ENCODE results near the gene CLEC4M. TPM values are rescaled to one million over a fixed set of nuclear protein-coding genes. Genes with fewer than 3 reads are reported as not detected.

The CLEC4M gene
- total RNA-seq, 1 experiment from 2014 or later = not detected

- H4K91ac ChIP-seq (ENCODE audit: insufficient read length, low read depth, low read length) = no peak overlapping the region
- peaks cover 67% of the 10 kb centered on the region for H3K27me3 Mint-ChIP-seq (ENCODE audit: low read depth)
Measured at GRCh38 chr19:7818806-7819205, 55.8 kb downstream of the CLEC4M start.

More at GRCh38 chr19:7818806-7819205, 55.8 kb downstream of the CLEC4M start:
- H3K27ac ChIP-seq (ENCODE audit: insufficient read length, low read depth, low read length) = no peak overlapping the region
- H3K23me2 ChIP-seq (ENCODE audit: insufficient read length, low read depth, low read length, poor library complexity, severe bottlenecking) = no peaks in the 10 kb centered on the region
- no peak overlapping the region for H2BK20ac ChIP-seq (ENCODE audit: low read depth, low read length, poor library complexity, severe bottlenecking)
- Mint-ChIP-seq H3K4me1 (peaks cover 0 to 2% of the 10 kb centered on the region in 2 experiments; a peak in 1 of 4 replicates), H3K36me3 (ENCODE audit: insufficient read depth in 1 of 3, low read depth in 3 of 3) (no peaks in the 10 kb centered on the region), H3K9me3 (peaks cover 3 to 20% of the 10 kb centered on the region in 2 experiments; a peak in 4 of 5 replicates), H3K27ac (no peak overlapping the region), H3K4me3 (no peak overlapping the region)
- no peak overlapping the region for H2BK120ac ChIP-seq (ENCODE audit: low read depth, low read length, poor library complexity, severe bottlenecking)
- no peak overlapping the region for H2BK12ac ChIP-seq (ENCODE audit: insufficient read length, low read depth, low read length)
- WGBS (ENCODE audit: extremely low coverage, insufficient read length, low lambda C conversion rate) = no CpG with 5 or more reads among the region's 2 CpGs
- no peak overlapping the region for H4K5ac ChIP-seq (ENCODE audit: insufficient read length, low read depth, low read length)
- H2BK5ac ChIP-seq (ENCODE audit: insufficient read length, low read length) = no peak overlapping the region
- no peak overlapping the region for H2AK5ac ChIP-seq (ENCODE audit: insufficient read length, low read length)
- no peaks in the 10 kb centered on the region for H3K4me1 ChIP-seq (ENCODE audit: insufficient read depth, low read length)
- H4K20me1 ChIP-seq (ENCODE audit: control insufficient read depth, insufficient read depth, insufficient read length) = no peaks in the 10 kb centered on the region
- peaks cover 7% of the 10 kb centered on the region for H3K9me3 ChIP-seq (ENCODE audit: control insufficient read depth, low read depth, low read length)
- no peak overlapping the region for H3K23ac ChIP-seq (ENCODE audit: insufficient read length, low read depth, low read length)
- no peak overlapping the region for H3T11ph ChIP-seq (ENCODE audit: low read length)
- no peaks in the 10 kb centered on the region; the same call in 1 of the 2 replicates for H3K27me3 ChIP-seq (ENCODE audit: insufficient read depth, low read length)
- no peaks in the 10 kb centered on the region for H3K79me2 ChIP-seq (ENCODE audit: insufficient read depth, low read length)
- H2BK15ac ChIP-seq (ENCODE audit: low read depth, low read length) = no peak overlapping the region
- no peak overlapping the region for H2AFZ ChIP-seq (ENCODE audit: low read length)
- H3K9ac ChIP-seq (ENCODE audit: extremely low read depth, insufficient read length, low read length) = no peak overlapping the region
- H3K56ac ChIP-seq (ENCODE audit: insufficient read length, low read depth, low read length) = no peak overlapping the region
- H3K4me2 ChIP-seq (ENCODE audit: insufficient read depth, insufficient read length, low read length) = no peak overlapping the region
- H3K79me1 ChIP-seq (ENCODE audit: insufficient read depth, low read depth, low read length, poor library complexity, severe bottlenecking) = no peaks in the 10 kb centered on the region
- DNase-seq = no peak
- no peak overlapping the region for H3K4ac ChIP-seq (ENCODE audit: low read depth, low read length)
- TF ChIP-seq, protein P1, sequence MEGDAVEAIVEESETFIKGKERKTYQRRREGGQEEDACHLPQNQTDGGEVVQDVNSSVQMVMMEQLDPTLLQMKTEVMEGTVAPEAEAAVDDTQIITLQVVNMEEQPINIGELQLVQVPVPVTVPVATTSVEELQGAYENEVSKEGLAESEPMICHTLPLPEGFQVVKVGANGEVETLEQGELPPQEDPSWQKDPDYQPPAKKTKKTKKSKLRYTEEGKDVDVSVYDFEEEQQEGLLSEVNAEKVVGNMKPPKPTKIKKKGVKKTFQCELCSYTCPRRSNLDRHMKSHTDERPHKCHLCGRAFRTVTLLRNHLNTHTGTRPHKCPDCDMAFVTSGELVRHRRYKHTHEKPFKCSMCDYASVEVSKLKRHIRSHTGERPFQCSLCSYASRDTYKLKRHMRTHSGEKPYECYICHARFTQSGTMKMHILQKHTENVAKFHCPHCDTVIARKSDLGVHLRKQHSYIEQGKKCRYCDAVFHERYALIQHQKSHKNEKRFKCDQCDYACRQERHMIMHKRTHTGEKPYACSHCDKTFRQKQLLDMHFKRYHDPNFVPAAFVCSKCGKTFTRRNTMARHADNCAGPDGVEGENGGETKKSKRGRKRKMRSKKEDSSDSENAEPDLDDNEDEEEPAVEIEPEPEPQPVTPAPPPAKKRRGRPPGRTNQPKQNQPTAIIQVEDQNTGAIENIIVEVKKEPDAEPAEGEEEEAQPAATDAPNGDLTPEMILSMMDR (conservative IDR thresholded peaks at IDR 0.05) = no peak
- H3K18ac ChIP-seq (ENCODE audit: insufficient read length, low read depth, low read length) = no peak overlapping the region
- H4K8ac ChIP-seq (replicated peaks; ENCODE audit: insufficient read length, low read depth, low read length) = no peak overlapping the region
- no peak overlapping the region for H3K14ac ChIP-seq (ENCODE audit: insufficient read depth, low read length)

Other genes with a start within 250 kb of the CLEC4M start
- 40.5 and 41.5 TPM in 2 replicates for gene ZNF358, start 247.1 kb upstream of the CLEC4M start, total RNA-seq (2021)
- 15.7 and 18.7 TPM in 2 replicates for gene MCOLN1, start 240.6 kb upstream of the CLEC4M start, total RNA-seq (2021)
- gene PNPLA6, start 227.5 kb upstream of the CLEC4M start, total RNA-seq (2021) = 130 and 135 TPM in 2 replicates
- 28.4 and 31.3 TPM in 2 replicates for gene CAMSAP3, start 167.4 kb upstream of the CLEC4M start, total RNA-seq (2021)
- 48.0 and 50.6 TPM in 2 replicates for gene XAB2, start 133.7 kb upstream of the CLEC4M start, total RNA-seq (2021)
- gene PET100, start 133.4 kb upstream of the CLEC4M start, total RNA-seq (2021) = 129 and 143 TPM in 2 replicates
- gene PCP2, start 129.5 kb upstream of the CLEC4M start, total RNA-seq (2021) = not detected in 2 replicates
- gene STXBP2, start 126.1 kb upstream of the CLEC4M start, total RNA-seq (2021) = 80.3 and 92.5 TPM in 2 replicates
- not detected in 2 replicates for gene RETN, start 94.2 kb upstream of the CLEC4M start, total RNA-seq (2021)
- gene MCEMP1, start 86.2 kb upstream of the CLEC4M start, total RNA-seq (2021) = 0.13 TPM in 1 of 2 replicates, not detected in the other
- gene TRAPPC5, start 82.4 kb upstream of the CLEC4M start, total RNA-seq (2021) = 77.4 and 87.8 TPM in 2 replicates
- gene FCER2, start 61.1 kb upstream of the CLEC4M start, total RNA-seq (2021) = not detected in 2 replicates
- 0.26 TPM in 1 of 2 replicates, not detected in the other for gene CLEC4G, start 31.1 kb upstream of the CLEC4M start, total RNA-seq (2021)
- not detected in 2 replicates for gene CD209, start 15.7 kb upstream of the CLEC4M start, total RNA-seq (2021)
- gene EVI5L, start 67.0 kb downstream of the CLEC4M start, total RNA-seq (2021) = 7.1 and 7.8 TPM in 2 replicates
- 20.4 and 21.4 TPM in 2 replicates for gene PRR36, start 111.1 kb downstream of the CLEC4M start, total RNA-seq (2021)
- gene LRRC8E, start 125.3 kb downstream of the CLEC4M start, total RNA-seq (2021) = 4.6 and 4.8 TPM in 2 replicates
- 47.2 and 48.1 TPM in 2 replicates for gene MAP2K7, start 140.6 kb downstream of the CLEC4M start, total RNA-seq (2021)
- 5.5 and 6.5 TPM in 2 replicates for gene TGFBR3L, start 151.6 kb downstream of the CLEC4M start, total RNA-seq (2021)
- gene SNAPC2, start 157.1 kb downstream of the CLEC4M start, total RNA-seq (2021) = 17.1 and 17.8 TPM in 2 replicates
- gene CTXN1, start 162.9 kb downstream of the CLEC4M start, total RNA-seq (2021) = 22.7 and 24.5 TPM in 2 replicates
- 114 and 122 TPM in 2 replicates for gene TIMM44, start 180.4 kb downstream of the CLEC4M start, total RNA-seq (2021)
- gene ELAVL1, start 242.4 kb downstream of the CLEC4M start, total RNA-seq (2021) = 147 and 149 TPM in 2 replicates

Measured in H9 (cell line).